H9 (cell line): ENCODE data around the gene MAGED1. TPM values are rescaled to one million over a fixed set of nuclear protein-coding genes. Genes with fewer than 3 reads are reported as not detected.

Source experiments
- DNase-seq: peaks from one replicate; pipeline ENCODE4 v3.0.0-alpha.2; 2017
- H2AFZ ChIP-seq: one replicate; pipeline ENCODE4 v1.6.1; 2013; ENCODE audit warnings: mild to moderate bottlenecking, low read length, control low read depth, moderate library complexity
- H2AK5ac ChIP-seq: 2 replicates; pipeline ENCODE4 v1.6.1; 2013; ENCODE audit warnings: low read length, control low read depth, mixed read lengths; ENCODE audit not compliant: insufficient read length
- H2BK120ac ChIP-seq: one replicate; pipeline ENCODE4 v1.6.1; 2013; ENCODE audit warnings: low read depth, mild to moderate bottlenecking, low read length, control low read depth, inconsistent platforms; ENCODE audit not compliant: poor library complexity, severe bottlenecking
- H2BK12ac ChIP-seq: 2 replicates; pipeline ENCODE4 v1.6.1; 2013; ENCODE audit warnings: low read length, control low read depth, mixed read lengths, low read depth; ENCODE audit not compliant: insufficient read length
- H2BK15ac ChIP-seq: 2 replicates; pipeline ENCODE4 v1.6.1; 2013; ENCODE audit warnings: low read depth, low read length, control low read depth
- H2BK20ac ChIP-seq: one replicate; pipeline ENCODE4 v1.6.1; 2013; ENCODE audit warnings: low read depth, mild to moderate bottlenecking, low read length, control low read depth, inconsistent platforms; ENCODE audit not compliant: poor library complexity, severe bottlenecking
- H2BK5ac ChIP-seq: 2 replicates; pipeline ENCODE4 v1.6.1; 2013; ENCODE audit warnings: low read length, control low read depth, mixed read lengths; ENCODE audit not compliant: insufficient read length
- H3K14ac ChIP-seq: 2 replicates; pipeline ENCODE4 v1.6.1; 2013; ENCODE audit warnings: low read length, control low read depth; ENCODE audit not compliant: insufficient read depth
- H3K18ac ChIP-seq: 2 replicates; pipeline ENCODE4 v1.6.1; 2013; ENCODE audit warnings: low read depth, mild to moderate bottlenecking, mixed read lengths, low read length, control low read depth; ENCODE audit not compliant: insufficient read length
- H3K23ac ChIP-seq: 2 replicates; pipeline ENCODE4 v1.6.1; 2013; ENCODE audit warnings: low read length, control low read depth, mixed read lengths, low read depth; ENCODE audit not compliant: insufficient read length
- H3K23me2 ChIP-seq: 2 replicates; pipeline ENCODE4 v1.6.1; 2013; ENCODE audit warnings: low read depth, mild to moderate bottlenecking, mixed read lengths, low read length, control low read depth; ENCODE audit not compliant: insufficient read length, poor library complexity, severe bottlenecking
- H3K27ac ChIP-seq: 2 replicates; pipeline ENCODE4 v1.5.1; 2013; ENCODE audit warnings: low read length, control low read depth, mixed read lengths, low read depth; ENCODE audit not compliant: insufficient read length
- H3K27me3 ChIP-seq: 2 replicates; pipeline ENCODE4 v1.6.1; 2013; ENCODE audit warnings: low read length, control low read depth, inconsistent platforms; ENCODE audit not compliant: insufficient read depth
- H3K4ac ChIP-seq: 2 replicates; pipeline ENCODE4 v1.6.1; 2013; ENCODE audit warnings: low read depth, mild to moderate bottlenecking, control low read depth, inconsistent platforms, low read length, moderate library complexity
- H3K4me1 ChIP-seq: 2 replicates; pipeline ENCODE4 v1.6.1; 2013; ENCODE audit warnings: low read length, control low read depth, inconsistent platforms; ENCODE audit not compliant: insufficient read depth
- H3K4me2 ChIP-seq: 2 replicates; pipeline ENCODE4 v1.6.1; 2013; ENCODE audit warnings: low read length, control low read depth, mixed read lengths; ENCODE audit not compliant: insufficient read length, insufficient read depth
- H3K56ac ChIP-seq: 2 replicates; pipeline ENCODE4 v1.6.1; 2013; ENCODE audit warnings: low read depth, mild to moderate bottlenecking, mixed read lengths, low read length, control low read depth; ENCODE audit not compliant: insufficient read length
- H3K79me1 ChIP-seq: 2 replicates; pipeline ENCODE4 v1.6.1; 2013; ENCODE audit warnings: low read depth, mild to moderate bottlenecking, moderate library complexity, low read length, control low read depth, inconsistent platforms; ENCODE audit not compliant: insufficient read depth, poor library complexity, severe bottlenecking
- H3K79me2 ChIP-seq: 2 replicates; pipeline ENCODE4 v1.6.1; 2013; ENCODE audit warnings: low read length, control low read depth, inconsistent platforms; ENCODE audit not compliant: insufficient read depth
- H3K9ac ChIP-seq: 2 replicates; pipeline ENCODE4 v1.6.1; 2013; ENCODE audit warnings: low read length, control low read depth, mixed read lengths; ENCODE audit not compliant: insufficient read length; ENCODE audit errors: extremely low read depth
- H3K9me3 ChIP-seq: one replicate; pipeline ENCODE4 v1.6.1; 2013; ENCODE audit warnings: low read depth, low read length, inconsistent platforms; ENCODE audit not compliant: control insufficient read depth
- H3T11ph ChIP-seq: one replicate; pipeline ENCODE4 v1.6.1; 2013; ENCODE audit warnings: mild to moderate bottlenecking, low read length, control low read depth, inconsistent platforms
- H4K20me1 ChIP-seq: one replicate; pipeline ENCODE4 v1.6.1; 2013; ENCODE audit not compliant: control insufficient read depth, insufficient read length, insufficient read depth
- H4K5ac ChIP-seq: 2 replicates; pipeline ENCODE4 v1.6.1; 2013; ENCODE audit warnings: low read depth, mild to moderate bottlenecking, mixed read lengths, low read length, control low read depth; ENCODE audit not compliant: insufficient read length
- H4K8ac ChIP-seq: replicated peaks from 2 replicates; pipeline ENCODE4 v1.6.1; 2013; ENCODE audit warnings: low read length, control low read depth, mixed read lengths, low read depth; ENCODE audit not compliant: insufficient read length
- H4K91ac ChIP-seq: 2 replicates; pipeline ENCODE4 v1.6.1; 2013; ENCODE audit warnings: low read depth, mild to moderate bottlenecking, moderate library complexity, mixed read lengths, low read length, control low read depth; ENCODE audit not compliant: insufficient read length
- H3K27ac Mint-ChIP-seq, 3 experiments: 2 replicates in 2 of 3; 3 replicates in 1 of 3; pipeline ENCODE4 v1.8.0; 2020 to 2021; ENCODE audit warnings: mixed read lengths in 3 of 3, mild to moderate bottlenecking in 1 of 3, moderate library complexity in 1 of 3
- H3K27me3 Mint-ChIP-seq: 2 replicates; pipeline ENCODE4 v1.8.0; 2021; ENCODE audit warnings: low read depth, mild to moderate bottlenecking, moderate library complexity, mixed read lengths
- H3K36me3 Mint-ChIP-seq, 3 experiments: 2 replicates in 2 of 3; 3 replicates in 1 of 3; pipeline ENCODE4 v1.8.0; 2020 to 2021; ENCODE audit warnings: low read depth in 3 of 3, mixed read lengths in 3 of 3; ENCODE audit not compliant: insufficient read depth in 1 of 3
- H3K4me1 Mint-ChIP-seq, 2 experiments: 2 replicates each; pipeline ENCODE4 v1.8.0; 2020; ENCODE audit warnings: mixed read lengths in 2 of 2
- H3K4me3 Mint-ChIP-seq, 2 experiments: 2 replicates in 1 of 2; 3 replicates in 1 of 2; pipeline ENCODE4 v1.8.0; 2020 to 2021; ENCODE audit warnings: mild to moderate bottlenecking in 2 of 2, mixed read lengths in 2 of 2, moderate library complexity in 1 of 2
- H3K9me3 Mint-ChIP-seq, 2 experiments: 2 replicates in 1 of 2; 3 replicates in 1 of 2; pipeline ENCODE4 v1.8.0; 2020; ENCODE audit warnings: mild to moderate bottlenecking in 2 of 2, mixed read lengths in 2 of 2, moderate library complexity in 1 of 2
- CTCF ChIP-seq: fragments of 200-600 bp; sonication (generic); conservative IDR thresholded peaks from 3 replicates; pipeline ENCODE4 v1.8.0; 2021; ENCODE audit warnings: antibody characterized with exemption, mild to moderate bottlenecking
- WGBS: extraction: QIAGEN DNeasy Blood & Tissue Kit; methylation state at CpG from one replicate; pipeline ENCODE4 v1.1.7; 2013; ENCODE audit warnings: missing lambda C conversion rate, low lambda C conversion rate, mixed read lengths; ENCODE audit not compliant: insufficient read length; ENCODE audit errors: extremely low coverage; 5-methylcytosine and 5-hydroxymethylcytosine counted together
- total RNA-seq: library from RNA; stranded (reverse); gene quantifications from 2 replicates; pipeline ENCODE4 v1.2.1, GENCODE V29; 2021

The MAGED1 gene
- total RNA-seq, 1 experiment from 2014 or later, result 163 TPM

- H2AFZ ChIP-seq, result no peak overlapping the region
- Mint-ChIP-seq H3K27me3 (peaks cover 1% of the 10 kb centered on the region; the same call in 1 of the 2 replicates), H3K9me3 (peaks cover 49 to 55% of the 10 kb centered on the region in 2 experiments), H3K4me3 (no peak overlapping the region), H3K4me1 (peaks cover 0 to 3% of the 10 kb centered on the region in 2 experiments; a peak in 2 of 4 replicates), H3K36me3 (peaks cover 5 to 13% (median 9%) of the 10 kb centered on the region in 3 experiments), H3K27ac (no peak overlapping the region)
- no peak overlapping the region for H4K8ac ChIP-seq
- H2BK20ac ChIP-seq, result no peak overlapping the region
- H3K79me2 ChIP-seq, result no peaks in the 10 kb centered on the region; the same call in 1 of the 2 replicates
- H4K20me1 ChIP-seq, result no peaks in the 10 kb centered on the region
- H3T11ph ChIP-seq, result no peak overlapping the region
- no peak overlapping the region for H2BK120ac ChIP-seq
- H3K4ac ChIP-seq, result no peak overlapping the region
- no peak overlapping the region for H2AK5ac ChIP-seq
- H3K27me3 ChIP-seq, result no peaks in the 10 kb centered on the region
- H3K23ac ChIP-seq, result no peak overlapping the region
- H2BK15ac ChIP-seq, result no peak overlapping the region
- no peak overlapping the region for H3K9ac ChIP-seq
- no CpG with 5 or more reads among the region's 1 CpG for WGBS
- no peak overlapping the region for H3K14ac ChIP-seq
- no peak for TF ChIP-seq CTCF
- no peaks in the 10 kb centered on the region for H3K4me1 ChIP-seq
- H3K9me3 ChIP-seq, result peaks cover 6% of the 10 kb centered on the region
- no peak overlapping the region for H3K4me2 ChIP-seq
- H2BK12ac ChIP-seq, result no peak overlapping the region
- H2BK5ac ChIP-seq, result no peak overlapping the region
- H3K27ac ChIP-seq, result no peak overlapping the region
- no peak for DNase-seq
- no peak overlapping the region for H4K91ac ChIP-seq
- H3K79me1 ChIP-seq, result no peaks in the 10 kb centered on the region
- H4K5ac ChIP-seq, result no peak overlapping the region
- no peak overlapping the region for H3K18ac ChIP-seq
- no peaks in the 10 kb centered on the region for H3K23me2 ChIP-seq
- H3K56ac ChIP-seq, result no peak overlapping the region
Observed at GRCh38 chrX:51876441-51876840, 17.0 kb upstream of the MAGED1 start.
